HG02870 (cell line): Measurements from ENCODE around the gene CRYGD.
"Not testable (repeated sequence)": the region's sequence is repeated elsewhere in the genome, so short reads cannot be mapped to it uniquely, and the experiment has no call there.

Experiments
- ATAC-seq: cut with Tn5 transposase; IDR thresholded peaks from one replicate; pipeline ENCODE4 v1.9.1; 2021; ENCODE audit warnings: mild to moderate bottlenecking, moderate library complexity; ENCODE audit not compliant: unreplicated experiment

Gene CRYGD

GRCh38 chr2:208124013-208124715, at the start of gene CRYGD:
Gene CRYGD, minus strand, starts transcription at chr2:208124524. Its CDS starts 51 bp downstream, at chr2:208124473.
- not testable (repeated sequence) for ATAC-seq

- ATAC-seq, result no peak
These were observed 47.8 kb upstream of the CRYGD start for GRCh38 chr2:208172125-208172524.

GRCh38 chr2:208164951-208165755, 40.8 kb upstream of the CRYGD start:
- no peak for ATAC-seq

- ATAC-seq, result no peak
These were observed 39.2 kb upstream of the CRYGD start, which contains the start of gene CRYGA for GRCh38 chr2:208163489-208163888. Gene CRYGA, minus strand, starts transcription at chr2:208163589. Its CDS starts 33 bp downstream, at chr2:208163556.

- ATAC-seq, result no peak
These were observed 32.1 kb upstream of the CRYGD start for GRCh38 chr2:208156439-208156838.

GRCh38 chr2:208153156-208153555, 28.8 kb upstream of the CRYGD start:
- no peak for ATAC-seq

GRCh38 chr2:208150956-208151355, 26.6 kb upstream of the CRYGD start:
- ATAC-seq, result no peak

- ATAC-seq, result no peak
These were observed 25.8 kb upstream of the CRYGD start for GRCh38 chr2:208150094-208150493.

GRCh38 chr2:208148803-208149202, 24.5 kb upstream of the CRYGD start:
- ATAC-seq, result no peak

GRCh38 chr2:208147759-208148158, 23.4 kb upstream of the CRYGD start:
- ATAC-seq, result no peak

- ATAC-seq, result no peak
These were observed 22.7 kb upstream of the CRYGD start for GRCh38 chr2:208147008-208147407.

- no peak for ATAC-seq
These were observed 21.7 kb upstream of the CRYGD start, which contains the start of gene CRYGB for GRCh38 chr2:208146006-208146405. Gene CRYGB, minus strand, starts transcription at chr2:208146158. Its CDS starts 38 bp downstream, at chr2:208146120.

GRCh38 chr2:208142925-208143799, 18.8 kb upstream of the CRYGD start:
- no peak for ATAC-seq

- ATAC-seq, result no peak
These were observed 18.1 kb upstream of the CRYGD start for GRCh38 chr2:208142240-208142924.

- ATAC-seq, result no peak
These were observed 15.1 kb upstream of the CRYGD start for GRCh38 chr2:208139447-208139846.

- ATAC-seq, result not testable (repeated sequence)
These were observed 14.0 kb upstream of the CRYGD start for GRCh38 chr2:208138334-208138733.

GRCh38 chr2:208136716-208137094, 12.4 kb upstream of the CRYGD start:
- no peak for ATAC-seq

- no peak for ATAC-seq
These were observed 11.7 kb upstream of the CRYGD start for GRCh38 chr2:208135794-208136715.

- no peak for ATAC-seq
These were observed 10.7 kb upstream of the CRYGD start for GRCh38 chr2:208134928-208135586.
